DND-41 (cell line): ENCODE results near the gene RAB4A.

Source experiments
- ATAC-seq: fragments of 200-7000 bp; cut with Tn5 transposase; 3 replicates; pipeline ENCODE4 v1.9.1; 2021; ENCODE audit warnings: low read depth; ENCODE audit not compliant: insufficient read depth
- DNase-seq: peaks from one replicate; pipeline ENCODE4 v3.0.0-alpha.2; 2020
- H2AFZ ChIP-seq: 2 replicates; pipeline ENCODE4 v1.6.0; 2012; ENCODE audit warnings: low read depth, low read length
- H3K27ac ChIP-seq: 2 replicates; pipeline ENCODE4 v1.5.1; 2012; ENCODE audit warnings: low read length, inconsistent platforms
- H3K27me3 ChIP-seq: fragments of 200-600 bp; sonication (generic); 2 replicates; pipeline ENCODE4 v1.6.0; 2012; ENCODE audit warnings: low read length, mild to moderate bottlenecking, inconsistent platforms; ENCODE audit not compliant: insufficient read depth, poor library complexity
- H3K36me3 ChIP-seq: 2 replicates; pipeline ENCODE4 v1.5.1; 2012; ENCODE audit warnings: low read length, inconsistent platforms; ENCODE audit not compliant: insufficient read depth
- H3K4me1 ChIP-seq: 2 replicates; pipeline ENCODE4 v1.5.1; 2012; ENCODE audit warnings: mild to moderate bottlenecking, low read length; ENCODE audit not compliant: insufficient read depth
- H3K4me2 ChIP-seq: 2 replicates; pipeline ENCODE4 v1.6.0; 2012; ENCODE audit warnings: mild to moderate bottlenecking, moderate library complexity, low read length, inconsistent platforms; ENCODE audit not compliant: insufficient read depth
- H3K4me3 ChIP-seq, 2 experiments: fragments of 200-600 bp in 1 of 2; shearing (Covaris generic) in 1 of 2; 2 replicates each; pipeline ENCODE4 v1.5.1; 2012 to 2016; ENCODE audit warnings: inconsistent platforms in 2 of 2, low read length in 2 of 2, mild to moderate bottlenecking in 2 of 2, low read depth in 1 of 2, moderate library complexity in 1 of 2
- H3K79me2 ChIP-seq: 2 replicates; pipeline ENCODE4 v1.6.0; 2012; ENCODE audit warnings: low read length, inconsistent platforms; ENCODE audit not compliant: insufficient read depth
- H3K9ac ChIP-seq: 2 replicates; pipeline ENCODE4 v1.6.0; 2012; ENCODE audit warnings: low read depth, mild to moderate bottlenecking, inconsistent platforms, low read length, moderate library complexity
- H3K9me3 ChIP-seq: 2 replicates; pipeline ENCODE4 v1.5.1; 2012; ENCODE audit warnings: low read length, moderate library complexity, mild to moderate bottlenecking, inconsistent platforms; ENCODE audit not compliant: insufficient read depth, severe bottlenecking
- H4K20me1 ChIP-seq: 2 replicates; pipeline ENCODE4 v1.6.0; 2012; ENCODE audit warnings: low read length; ENCODE audit not compliant: insufficient read depth
- EZH2 ChIP-seq: IDR thresholded peaks from 3 replicates; pipeline ENCODE4 v1.6.1; 2012; ENCODE audit warnings: borderline replicate concordance, low read depth, mild to moderate bottlenecking, moderate library complexity, low read length, inconsistent platforms; ENCODE audit not compliant: severe bottlenecking
- TF ChIP-seq, protein P1 (sequence below): IDR thresholded peaks from 2 replicates; pipeline ENCODE4 v1.5.1; 2012; ENCODE audit warnings: borderline replicate concordance, low read length, moderate library complexity, mild to moderate bottlenecking; ENCODE audit not compliant: poor library complexity, severe bottlenecking; ENCODE audit errors: extremely low read depth

RAB4A gene

DNA sequence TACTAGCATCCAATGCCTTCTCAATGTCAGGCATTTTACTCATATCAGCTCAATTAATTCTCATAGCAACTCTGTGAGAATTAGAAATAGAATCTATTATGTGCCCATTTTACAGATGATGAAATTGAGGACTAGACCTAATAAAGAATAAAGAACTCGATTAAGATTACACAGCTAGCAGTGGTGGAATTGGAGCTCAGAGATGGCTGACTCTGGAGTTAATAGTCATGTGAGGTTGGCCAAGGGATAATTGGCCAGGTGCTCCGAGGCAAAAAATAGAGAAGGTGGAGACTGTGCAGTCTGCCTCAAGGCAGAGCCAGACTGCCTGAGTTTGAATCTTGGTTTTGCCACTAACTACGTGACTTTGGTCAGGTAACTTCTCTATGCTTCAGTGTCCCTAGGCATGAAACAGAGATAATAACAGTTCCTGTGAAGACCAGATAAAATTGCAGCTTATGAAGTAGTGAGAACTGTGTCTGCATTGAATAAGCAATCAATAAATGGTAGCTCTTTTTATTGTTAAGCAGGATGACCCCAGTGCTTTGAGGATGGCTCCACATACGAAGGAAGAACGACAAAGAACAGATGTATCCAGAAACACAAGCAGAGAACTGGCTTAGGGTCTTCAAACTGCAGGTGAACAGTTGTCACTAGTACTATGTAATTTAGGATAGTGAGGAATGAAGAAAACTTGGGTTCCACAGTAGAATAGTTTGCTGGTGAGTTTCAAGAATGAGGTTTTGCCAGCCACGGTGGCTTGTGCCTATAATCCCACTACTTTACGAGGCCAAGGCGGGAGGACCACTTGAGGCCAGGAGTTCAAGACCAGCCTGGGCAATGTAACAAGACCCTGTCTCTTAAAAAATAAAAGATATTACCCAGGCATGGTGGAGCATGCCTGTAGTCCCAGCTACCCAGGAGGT is 78.8 kb downstream of the RAB4A start:
- Histone ChIP-seq H3K4me2 (no peak overlapping the region), H3K36me3 (no peaks in the 10 kb centered on the region), H4K20me1 (no peaks in the 10 kb centered on the region), H2AFZ (no peak overlapping the region), H3K27ac (no peak overlapping the region), H3K79me2 (no peaks in the 10 kb centered on the region), H3K9ac (no peak overlapping the region), H3K9me3 (peaks cover 3% of the 10 kb centered on the region), H3K27me3 (peaks cover 5% of the 10 kb centered on the region), H3K4me3 (no peak overlapping the region), H3K4me1 (no peaks in the 10 kb centered on the region)
- no peak for TF ChIP-seq EZH2
- TF ChIP-seq, protein P1, sequence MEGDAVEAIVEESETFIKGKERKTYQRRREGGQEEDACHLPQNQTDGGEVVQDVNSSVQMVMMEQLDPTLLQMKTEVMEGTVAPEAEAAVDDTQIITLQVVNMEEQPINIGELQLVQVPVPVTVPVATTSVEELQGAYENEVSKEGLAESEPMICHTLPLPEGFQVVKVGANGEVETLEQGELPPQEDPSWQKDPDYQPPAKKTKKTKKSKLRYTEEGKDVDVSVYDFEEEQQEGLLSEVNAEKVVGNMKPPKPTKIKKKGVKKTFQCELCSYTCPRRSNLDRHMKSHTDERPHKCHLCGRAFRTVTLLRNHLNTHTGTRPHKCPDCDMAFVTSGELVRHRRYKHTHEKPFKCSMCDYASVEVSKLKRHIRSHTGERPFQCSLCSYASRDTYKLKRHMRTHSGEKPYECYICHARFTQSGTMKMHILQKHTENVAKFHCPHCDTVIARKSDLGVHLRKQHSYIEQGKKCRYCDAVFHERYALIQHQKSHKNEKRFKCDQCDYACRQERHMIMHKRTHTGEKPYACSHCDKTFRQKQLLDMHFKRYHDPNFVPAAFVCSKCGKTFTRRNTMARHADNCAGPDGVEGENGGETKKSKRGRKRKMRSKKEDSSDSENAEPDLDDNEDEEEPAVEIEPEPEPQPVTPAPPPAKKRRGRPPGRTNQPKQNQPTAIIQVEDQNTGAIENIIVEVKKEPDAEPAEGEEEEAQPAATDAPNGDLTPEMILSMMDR, result no peak
- DNase-seq (no peak), ATAC-seq (no peak)

- H3K4me2 ChIP-seq, result no peak overlapping the region
- TF ChIP-seq EZH2, result no peak
- TF ChIP-seq, protein P1, result no peak
These were observed 82.1 kb downstream of the RAB4A start for GRCh38 chr1:229352975-229353374.

DNA sequence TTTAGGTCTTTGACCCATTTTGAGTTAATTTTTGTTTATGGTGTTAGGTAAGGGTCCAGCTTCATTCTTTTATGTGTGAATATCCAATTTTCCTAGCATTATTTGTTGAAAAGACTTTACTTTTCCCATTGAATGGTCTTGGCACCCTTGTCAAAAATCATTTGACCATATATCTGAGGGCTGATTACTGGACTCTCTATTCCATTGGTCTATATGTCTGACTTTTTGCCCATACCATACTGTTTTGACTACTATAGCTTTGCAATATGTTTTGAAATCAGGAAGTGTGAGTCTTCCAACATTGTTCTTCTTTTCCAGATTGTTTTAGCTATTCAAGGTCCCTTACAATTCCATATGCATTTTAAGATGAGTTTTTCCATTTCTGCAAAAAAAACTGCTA is 83.3 kb downstream of the RAB4A start:
- Histone ChIP-seq H4K20me1 (no peaks in the 10 kb centered on the region), H2AFZ (no peak overlapping the region), H3K4me3 (no peak overlapping the region), H3K79me2 (no peaks in the 10 kb centered on the region), H3K36me3 (no peaks in the 10 kb centered on the region), H3K4me1 (no peaks in the 10 kb centered on the region), H3K27me3 (peaks cover 7% of the 10 kb centered on the region), H3K4me2 (no peak overlapping the region), H3K9me3 (peaks cover 3% of the 10 kb centered on the region), H3K9ac (no peak overlapping the region), H3K27ac (no peak overlapping the region)
- DNase-seq, result no peak
- TF ChIP-seq EZH2, result no peak
- TF ChIP-seq, protein P1, result no peak
- ATAC-seq, result no peak

More at GRCh38 chr1:229352975-229353374, 82.1 kb downstream of the RAB4A start:
- Histone ChIP-seq H4K20me1 (no peaks in the 10 kb centered on the region), H2AFZ (no peak overlapping the region), H3K9ac (no peak overlapping the region), H3K4me1 (no peaks in the 10 kb centered on the region), H3K36me3 (no peaks in the 10 kb centered on the region), H3K4me3 (no peak overlapping the region), H3K79me2 (no peaks in the 10 kb centered on the region), H3K9me3 (peaks cover 3% of the 10 kb centered on the region), H3K27ac (no peak overlapping the region), H3K27me3 (peaks cover 5% of the 10 kb centered on the region)
- no peak for DNase-seq
- no peak for ATAC-seq
